Measurements from ENCODE around the gene ART5.
A peak's percentile ranks its signal among the peaks of the same experiment; 100 is the strongest.
"Not testable (repeated sequence)": the region's sequence is repeated elsewhere in the genome, so short reads cannot be mapped to it uniquely, and the experiment has no call there.

Gene ART5

GRCh38 chr11:3611976-3612678, 29.7 kb downstream of the ART5 start:
- in situ Hi-C loops (cut with HindIII; ENCODE audit: low sequenced_read_pairs) = no loop called here
- H3K4me3 ChIP-seq (ENCODE audit: low read depth, low read length) = no peak overlapping the region
- no peak for DNase-seq (ENCODE audit: low read depth)
- no peak for TF ChIP-seq CTCF (IDR thresholded peaks at IDR 0.05; ENCODE audit: low read depth, low read length, missing control alignments)

DNA sequence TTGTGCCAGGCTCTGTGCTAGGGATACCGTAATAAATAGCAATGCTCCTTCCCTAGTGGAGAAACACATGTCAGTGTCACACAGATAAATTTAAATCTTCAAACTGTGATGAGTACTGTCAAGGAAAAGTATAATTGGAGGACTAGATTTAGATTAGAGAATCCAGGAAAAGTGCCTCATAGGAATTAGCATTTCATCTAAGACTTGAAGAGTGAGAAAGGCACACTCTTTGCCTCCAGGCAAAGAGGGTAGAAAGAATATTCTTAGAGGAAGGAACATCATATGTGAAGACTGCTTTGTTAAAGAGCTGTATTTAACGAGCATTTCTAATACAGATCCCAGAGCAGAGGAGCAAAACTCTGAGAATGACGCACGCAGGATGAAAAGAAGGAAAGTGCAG, 30.9 kb downstream of the ART5 start:
- no peak overlapping the region for H3K4me3 ChIP-seq (ENCODE audit: low read depth, low read length)
- DNase-seq (ENCODE audit: low read depth) = no peak
- no peak for TF ChIP-seq CTCF (IDR thresholded peaks at IDR 0.05; ENCODE audit: low read depth, low read length, missing control alignments)
- in situ Hi-C loops (cut with HindIII; ENCODE audit: low sequenced_read_pairs) = no loop called here

DNA sequence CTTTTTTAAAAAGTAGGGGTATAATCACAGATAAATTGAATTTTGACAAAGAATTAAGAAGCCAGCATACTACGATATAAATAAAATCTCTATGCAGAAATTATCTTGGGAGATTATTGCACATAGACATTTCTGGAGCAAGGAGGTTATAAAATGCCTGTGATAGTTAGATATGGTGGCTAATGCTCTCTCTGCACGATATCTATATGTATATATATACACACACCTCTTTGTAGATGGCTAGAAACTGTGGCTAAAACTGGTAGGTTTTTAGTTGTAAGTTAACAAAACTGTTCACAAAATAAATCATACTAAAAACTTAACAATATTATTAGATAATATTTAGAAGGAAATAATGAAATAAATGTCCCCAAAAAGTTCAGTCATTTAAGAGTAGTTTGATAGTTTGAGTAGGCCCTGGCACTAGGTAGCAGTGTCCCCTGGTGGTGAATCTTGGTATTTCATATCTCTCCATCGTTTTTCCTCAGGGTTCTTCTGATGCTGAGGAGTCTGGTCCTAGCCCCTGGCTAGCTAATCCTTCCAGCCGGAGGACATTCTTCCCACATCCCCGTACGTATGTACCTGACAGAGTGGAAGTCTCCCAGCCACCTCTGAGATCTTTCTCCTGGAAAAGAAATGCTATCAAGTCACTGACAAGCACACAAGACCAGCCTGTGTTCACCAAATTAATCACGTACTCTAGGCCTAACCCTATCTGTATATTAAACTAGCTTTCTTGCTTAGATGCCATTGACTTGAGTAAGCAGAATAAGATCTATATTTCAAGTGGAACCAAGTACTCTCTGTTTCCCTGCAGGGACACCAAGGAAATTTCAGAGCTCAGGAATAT, 32.2 kb downstream of the ART5 start:
- peak; percentile 87 for TF ChIP-seq CTCF (IDR thresholded peaks at IDR 0.05; ENCODE audit: low read depth, low read length, missing control alignments)
- DNase-seq (ENCODE audit: low read depth) = no peak
- in situ Hi-C loops (cut with HindIII; ENCODE audit: low sequenced_read_pairs) = no loop called here
- no peak overlapping the region for H3K4me3 ChIP-seq (ENCODE audit: low read depth, low read length)

GRCh38 chr11:3605771-3606203, 36.0 kb downstream of the ART5 start:
- no peak for DNase-seq (ENCODE audit: low read depth)
- H3K4me3 ChIP-seq (ENCODE audit: low read depth, low read length) = no peak overlapping the region
- in situ Hi-C loops (cut with HindIII; ENCODE audit: low sequenced_read_pairs) = no loop called here
- TF ChIP-seq CTCF (IDR thresholded peaks at IDR 0.05; ENCODE audit: low read depth, low read length, missing control alignments) = no peak

DNA sequence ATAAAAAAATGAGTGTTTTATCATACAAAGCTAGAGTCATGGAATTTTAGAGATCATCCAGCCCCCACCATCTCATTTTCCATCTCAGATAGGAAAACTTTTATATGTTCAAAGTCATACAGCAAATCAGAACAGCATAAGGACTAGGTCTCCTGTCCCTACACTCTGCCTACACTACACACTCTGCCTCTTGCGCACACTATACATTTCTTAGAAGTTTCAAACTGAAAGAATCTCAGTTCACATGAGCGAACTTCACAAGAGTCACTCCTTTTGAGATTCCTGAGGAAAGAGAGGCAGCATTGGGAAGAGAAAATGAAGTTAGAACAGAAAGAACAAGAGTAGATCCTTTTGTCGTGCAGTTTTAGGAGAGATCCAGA, 36.5 kb downstream of the ART5 start:
- TF ChIP-seq CTCF (IDR thresholded peaks at IDR 0.05; ENCODE audit: low read depth, low read length, missing control alignments) = no peak
- in situ Hi-C loops (cut with HindIII; ENCODE audit: low sequenced_read_pairs) = no loop called here
- no peak for DNase-seq (ENCODE audit: low read depth)

GRCh38 chr11:3604167-3604566, 37.6 kb downstream of the ART5 start:
- TF ChIP-seq CTCF (IDR thresholded peaks at IDR 0.05; ENCODE audit: low read depth, low read length, missing control alignments) = no peak
- DNase-seq (ENCODE audit: low read depth) = no peak
- H3K4me3 ChIP-seq (ENCODE audit: low read depth, low read length) = no peak overlapping the region
- in situ Hi-C loops (cut with HindIII; ENCODE audit: low sequenced_read_pairs) = no loop called here

More for the DNA sequence above, 36.5 kb downstream of the ART5 start:
- no peak overlapping the region for H3K4me3 ChIP-seq (ENCODE audit: low read depth, low read length)

GRCh38 chr11:3600201-3600600, 41.6 kb downstream of the ART5 start:
- H3K4me3 ChIP-seq (ENCODE audit: low read depth, low read length); in situ Hi-C loops (cut with HindIII; ENCODE audit: low sequenced_read_pairs); DNase-seq (ENCODE audit: low read depth): not testable (repeated sequence)

DNA sequence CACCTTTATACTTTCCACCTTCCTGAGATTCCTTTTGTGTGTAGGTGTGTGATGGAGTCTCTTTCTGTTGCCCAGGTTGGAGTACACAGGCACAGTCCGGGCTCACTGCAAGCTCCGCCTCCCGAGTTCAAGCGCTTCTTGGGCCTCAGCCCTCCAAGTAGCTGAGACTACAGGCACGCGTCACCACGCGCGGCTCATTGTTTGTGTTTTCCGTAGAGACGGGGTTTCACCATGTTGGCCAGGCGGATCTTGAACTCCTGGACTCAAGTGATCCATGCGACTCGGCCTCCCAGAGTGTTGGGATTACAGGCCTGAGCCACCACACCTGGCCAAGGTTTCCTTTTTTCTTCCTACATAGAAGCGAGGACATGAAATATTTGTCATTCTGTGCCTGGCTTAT, 44.0 kb downstream of the ART5 start:
- in situ Hi-C loops (cut with HindIII; ENCODE audit: low sequenced_read_pairs); DNase-seq (ENCODE audit: low read depth); H3K4me3 ChIP-seq (ENCODE audit: low read depth, low read length): not testable (repeated sequence)

DNA sequence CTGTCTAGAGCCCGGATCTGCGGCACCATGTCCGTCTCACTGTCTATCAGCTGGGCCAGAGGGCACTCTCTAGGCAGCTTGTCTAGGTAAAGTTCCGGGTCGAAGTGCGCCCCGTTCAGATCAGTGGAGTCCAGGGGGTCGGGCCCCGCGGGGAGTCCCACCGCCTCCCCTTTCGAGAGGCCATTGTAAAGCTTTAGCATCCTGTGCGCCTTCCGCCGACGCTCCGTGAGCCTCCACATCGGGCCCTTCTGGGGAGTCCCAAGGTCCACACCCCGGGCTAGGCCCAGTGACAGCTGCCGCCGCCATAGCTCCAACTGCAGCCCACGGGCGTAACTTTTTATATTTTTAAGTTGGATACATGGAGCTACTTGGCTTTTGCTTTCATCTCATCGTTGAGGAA, 50.5 kb downstream of the ART5 start:
- in situ Hi-C loops (cut with HindIII; ENCODE audit: low sequenced_read_pairs); DNase-seq (ENCODE audit: low read depth); H3K4me3 ChIP-seq (ENCODE audit: low read depth, low read length): not testable (repeated sequence)

DNA sequence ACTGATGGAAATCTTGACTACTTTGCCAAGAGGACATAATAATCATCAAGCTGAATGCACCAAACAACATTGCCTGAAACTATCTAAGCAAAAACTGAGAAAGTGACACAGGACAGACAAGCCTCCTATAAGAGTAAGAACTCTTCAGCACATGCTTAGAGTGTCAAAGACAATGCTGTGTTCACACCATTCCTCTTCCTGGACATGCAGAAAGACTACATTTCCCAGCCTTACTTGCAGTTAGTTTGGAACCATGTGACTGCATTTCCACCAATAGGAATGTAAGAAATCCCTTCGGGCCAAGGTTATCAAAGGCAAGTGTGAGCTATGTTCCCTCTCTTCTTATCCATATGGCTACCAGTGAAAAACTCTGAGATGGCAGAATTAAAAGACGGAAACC, 51.6 kb downstream of the ART5 start:
- in situ Hi-C loops (cut with HindIII; ENCODE audit: low sequenced_read_pairs); H3K4me3 ChIP-seq (ENCODE audit: low read depth, low read length); DNase-seq (ENCODE audit: low read depth): not testable (repeated sequence)

Measured in astrocyte of the cerebellum (primary cell).